ENCODE results near the gene COLEC12.

The COLEC12 gene

DNA sequence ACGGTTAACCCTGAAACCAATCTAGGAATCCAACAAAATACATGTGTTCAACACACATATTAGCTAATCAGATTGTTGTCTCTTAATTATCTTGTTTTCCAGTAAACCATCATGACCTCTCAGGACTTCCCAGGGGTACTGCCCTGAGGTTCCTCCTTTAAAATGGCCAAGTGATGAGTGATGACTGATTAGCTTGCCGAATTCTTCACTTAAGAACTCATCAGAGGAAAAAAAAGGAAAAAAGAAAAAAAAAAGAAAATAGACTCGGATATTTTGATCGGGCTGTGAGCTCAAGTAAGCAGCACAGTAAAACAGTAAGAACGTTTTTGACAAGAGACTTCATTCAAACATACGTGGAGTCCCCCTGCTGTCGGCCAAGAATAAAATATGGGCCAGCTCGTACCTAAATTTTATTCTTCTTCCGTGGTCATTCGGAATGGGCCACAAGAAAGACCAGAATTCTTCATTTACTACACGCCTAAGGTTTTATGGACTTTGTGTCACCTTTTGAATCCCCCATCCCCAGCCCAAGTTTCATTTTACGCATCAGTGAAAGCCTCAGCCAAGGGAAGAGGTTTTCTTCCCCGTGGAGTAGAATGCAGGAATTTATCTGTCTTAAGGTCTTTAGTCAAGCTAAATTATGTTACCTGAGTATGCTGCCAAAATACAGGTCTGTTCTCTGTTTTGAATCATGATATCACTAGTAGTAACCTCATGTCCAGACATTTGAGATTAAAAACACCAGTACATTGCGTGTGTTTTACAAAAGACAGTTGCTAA lies 40.5 kb downstream of the COLEC12 start:
- TF ChIP-seq, protein P1, sequence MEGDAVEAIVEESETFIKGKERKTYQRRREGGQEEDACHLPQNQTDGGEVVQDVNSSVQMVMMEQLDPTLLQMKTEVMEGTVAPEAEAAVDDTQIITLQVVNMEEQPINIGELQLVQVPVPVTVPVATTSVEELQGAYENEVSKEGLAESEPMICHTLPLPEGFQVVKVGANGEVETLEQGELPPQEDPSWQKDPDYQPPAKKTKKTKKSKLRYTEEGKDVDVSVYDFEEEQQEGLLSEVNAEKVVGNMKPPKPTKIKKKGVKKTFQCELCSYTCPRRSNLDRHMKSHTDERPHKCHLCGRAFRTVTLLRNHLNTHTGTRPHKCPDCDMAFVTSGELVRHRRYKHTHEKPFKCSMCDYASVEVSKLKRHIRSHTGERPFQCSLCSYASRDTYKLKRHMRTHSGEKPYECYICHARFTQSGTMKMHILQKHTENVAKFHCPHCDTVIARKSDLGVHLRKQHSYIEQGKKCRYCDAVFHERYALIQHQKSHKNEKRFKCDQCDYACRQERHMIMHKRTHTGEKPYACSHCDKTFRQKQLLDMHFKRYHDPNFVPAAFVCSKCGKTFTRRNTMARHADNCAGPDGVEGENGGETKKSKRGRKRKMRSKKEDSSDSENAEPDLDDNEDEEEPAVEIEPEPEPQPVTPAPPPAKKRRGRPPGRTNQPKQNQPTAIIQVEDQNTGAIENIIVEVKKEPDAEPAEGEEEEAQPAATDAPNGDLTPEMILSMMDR (conservative IDR thresholded peaks at IDR 0.05; ENCODE audit: control insufficient read depth, insufficient read depth, low read depth, low read length) = peak; percentile 3
- no peak overlapping the region for H3K4me3 ChIP-seq (ENCODE audit: control insufficient read depth, low read depth, low read length)
- DNase-seq (ENCODE audit: low read depth) = peak; percentile 90

DNA sequence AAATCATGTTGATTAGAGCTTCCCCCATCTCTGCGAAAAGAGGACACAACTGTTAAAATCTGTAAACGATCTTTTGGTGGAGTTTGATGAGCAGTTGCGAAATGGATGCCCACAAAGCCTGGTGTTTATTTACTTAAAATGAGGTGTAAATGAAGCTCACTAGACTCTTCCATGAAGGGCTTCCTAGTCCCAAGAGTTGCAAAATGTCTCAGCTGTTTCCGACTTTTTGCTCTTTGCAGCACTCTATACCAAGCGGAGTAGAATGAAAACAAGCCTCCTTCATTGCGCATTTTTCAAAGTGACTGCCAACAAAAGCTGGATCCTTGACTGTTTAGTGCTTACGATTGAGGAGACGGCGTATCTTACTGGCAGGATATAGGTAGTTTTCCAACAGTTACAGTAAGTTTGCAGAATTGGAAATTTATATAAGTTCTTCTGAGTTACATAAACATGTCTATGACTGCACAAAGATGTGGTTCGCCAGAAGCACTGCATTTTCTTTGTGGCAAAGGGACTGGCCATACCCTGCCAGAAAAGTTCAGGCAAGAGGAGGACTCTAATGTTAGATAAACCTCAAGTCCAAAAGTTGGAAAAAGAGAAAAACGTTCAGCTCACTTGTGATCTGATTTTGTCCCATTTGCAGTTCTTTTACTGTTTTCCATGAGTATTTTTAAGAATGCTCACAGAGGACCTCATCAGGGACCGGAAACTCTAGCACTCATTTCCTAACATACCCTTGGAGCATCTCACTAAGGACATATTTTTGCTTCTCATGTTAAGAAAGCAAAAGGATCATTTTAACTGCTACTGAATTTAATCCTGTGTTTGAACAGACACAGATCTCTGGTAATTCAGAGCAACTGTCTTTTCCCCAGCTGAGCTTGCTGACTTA lies 42.7 kb downstream of the COLEC12 start:
- H3K4me3 ChIP-seq (ENCODE audit: control insufficient read depth, low read depth, low read length) = no peak overlapping the region
- DNase-seq (ENCODE audit: low read depth) = peak; percentile 56
- TF ChIP-seq, protein P1 (conservative IDR thresholded peaks at IDR 0.05; ENCODE audit: control insufficient read depth, insufficient read depth, low read depth, low read length) = no peak

DNA sequence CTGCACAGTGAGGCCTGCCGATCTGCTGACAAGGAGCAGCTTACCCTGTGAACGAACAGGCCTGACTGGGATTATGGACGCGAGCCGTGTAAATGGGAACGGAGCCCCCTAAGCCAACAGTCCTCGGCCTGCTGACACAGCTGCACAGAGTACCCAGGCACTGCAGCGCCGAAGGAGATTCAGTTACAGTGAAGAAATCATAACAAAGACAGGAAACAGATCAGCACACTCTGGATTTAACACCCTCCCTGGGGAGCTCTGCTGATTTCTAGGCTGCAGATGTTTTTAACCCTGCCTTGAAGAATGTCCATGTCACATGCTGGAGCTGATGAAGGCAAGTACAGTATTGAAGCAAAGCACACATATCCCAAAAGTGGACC lies 43.4 kb downstream of the COLEC12 start:
- TF ChIP-seq, protein P1 (conservative IDR thresholded peaks at IDR 0.05; ENCODE audit: control insufficient read depth, insufficient read depth, low read depth, low read length) = no peak
- H3K4me3 ChIP-seq (ENCODE audit: control insufficient read depth, low read depth, low read length) = no peak overlapping the region
- peak; percentile 95 for DNase-seq (ENCODE audit: low read depth)

DNA sequence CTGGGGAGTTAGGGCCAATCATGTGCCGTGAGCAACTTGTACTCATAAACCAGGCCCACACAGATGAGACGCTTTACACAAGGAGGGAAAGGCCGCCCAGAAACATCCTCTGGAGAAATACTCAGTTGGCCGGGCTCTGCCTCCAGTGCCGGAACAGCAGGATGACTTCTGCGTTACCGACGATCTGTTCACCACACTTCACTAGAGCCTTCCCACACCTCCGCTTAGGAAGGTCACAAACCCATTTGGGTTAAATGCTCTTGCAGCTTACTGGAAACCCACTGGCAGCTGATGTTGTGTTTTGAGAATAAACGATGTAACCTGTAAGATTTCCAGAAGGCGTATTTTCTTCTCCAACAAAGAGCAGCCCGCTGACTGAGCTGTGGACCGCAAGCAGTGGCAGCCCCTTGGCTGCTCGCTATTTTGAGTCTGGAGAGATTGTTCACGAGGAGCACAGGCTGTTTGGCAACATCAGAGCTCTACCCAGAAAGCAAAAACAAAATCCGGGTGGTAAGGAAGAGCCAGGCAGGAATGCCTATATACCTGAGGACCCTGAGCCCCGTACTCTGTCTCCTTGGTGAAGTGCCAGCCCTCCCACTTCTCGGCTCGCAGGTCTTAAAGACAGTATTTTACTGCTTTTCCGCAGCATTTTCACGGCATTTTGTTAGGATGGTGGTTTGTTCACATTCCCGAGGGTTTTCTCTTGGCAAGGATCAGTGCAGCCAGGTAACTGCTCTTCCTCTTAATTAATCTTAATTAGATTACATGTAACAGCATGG lies 44.0 kb downstream of the COLEC12 start:
- no peak overlapping the region for H3K4me3 ChIP-seq (ENCODE audit: control insufficient read depth, low read depth, low read length)
- peak; percentile 92 for DNase-seq (ENCODE audit: low read depth)
- TF ChIP-seq, protein P1 (conservative IDR thresholded peaks at IDR 0.05; ENCODE audit: control insufficient read depth, insufficient read depth, low read depth, low read length) = no peak

DNA sequence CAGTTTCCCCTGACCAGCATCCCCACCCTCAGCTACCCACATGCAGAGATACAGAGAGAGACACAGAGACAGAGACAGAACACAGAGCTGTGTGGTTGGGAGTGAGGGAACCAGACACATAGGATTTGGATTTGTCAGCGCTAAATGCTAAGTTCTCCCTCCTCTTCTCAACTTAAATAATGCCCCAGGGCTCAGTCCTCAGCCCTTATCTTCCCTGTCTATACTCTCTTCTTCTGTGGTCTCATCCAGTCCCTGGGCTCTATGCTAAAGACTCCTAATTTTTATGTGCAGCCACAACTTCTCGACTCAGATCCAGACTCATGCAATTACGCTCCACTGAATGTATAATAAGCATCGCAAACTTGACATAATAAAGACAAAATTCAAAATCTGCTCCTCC lies 47.1 kb downstream of the COLEC12 start:
- no peak overlapping the region for H3K4me3 ChIP-seq (ENCODE audit: control insufficient read depth, low read depth, low read length)
- TF ChIP-seq, protein P1 (conservative IDR thresholded peaks at IDR 0.05; ENCODE audit: control insufficient read depth, insufficient read depth, low read depth, low read length) = no peak
- DNase-seq (ENCODE audit: low read depth) = no peak

DNA sequence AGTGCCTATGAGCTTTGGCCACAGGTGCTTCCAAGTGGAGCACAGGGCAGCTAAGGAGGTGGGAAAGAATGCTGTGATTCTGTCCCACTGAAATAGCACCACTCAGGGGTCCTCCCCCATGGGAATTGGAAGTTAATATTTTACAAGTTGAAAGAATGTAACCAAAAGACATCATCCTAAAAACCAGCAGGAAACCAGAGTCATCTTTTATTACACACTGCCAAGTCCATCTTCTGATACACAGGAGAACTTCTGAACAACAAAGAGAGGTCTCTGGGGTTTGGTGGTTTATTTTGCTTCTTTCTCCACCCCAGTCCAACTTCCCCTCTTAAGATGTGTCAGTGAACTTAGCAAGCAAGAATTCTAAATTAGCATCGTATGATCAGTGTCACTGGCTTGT lies 47.7 kb downstream of the COLEC12 start:
- DNase-seq (ENCODE audit: low read depth) = peak; percentile 86
- H3K4me3 ChIP-seq (ENCODE audit: control insufficient read depth, low read depth, low read length) = no peak overlapping the region
- TF ChIP-seq, protein P1 (conservative IDR thresholded peaks at IDR 0.05; ENCODE audit: control insufficient read depth, insufficient read depth, low read depth, low read length) = no peak

All from fibroblast of mammary gland (primary cell).